ENCODE results near the gene OSBP2.

Gene OSBP2

DNA sequence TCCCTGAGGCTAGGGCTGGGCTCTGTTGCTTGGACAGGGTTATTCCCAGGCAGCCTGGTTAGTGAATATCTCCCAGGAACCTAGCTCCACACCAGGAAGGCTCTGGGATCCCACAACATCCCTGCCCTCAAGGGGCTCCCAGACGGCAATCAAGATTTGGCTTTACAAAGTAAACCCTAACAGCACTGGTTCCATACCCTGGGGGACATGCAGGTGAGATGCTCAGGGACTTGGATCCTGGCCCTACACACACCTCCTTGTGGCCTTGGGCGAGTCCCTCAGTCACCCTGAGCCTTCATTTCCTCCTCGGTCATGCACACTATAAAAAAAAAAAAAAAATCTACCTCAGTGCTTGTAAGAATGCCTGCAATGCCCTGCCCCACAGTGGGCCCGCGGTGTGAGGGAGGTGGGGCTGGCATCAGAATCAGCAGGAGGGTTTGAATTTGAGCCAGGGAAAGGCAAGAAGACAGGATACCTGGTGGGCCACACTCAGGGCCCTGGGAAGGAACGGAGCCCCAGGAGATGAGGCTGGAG lies 187.6 kb downstream of the OSBP2 start:
- no peak for DNase-seq (ENCODE audit: low read depth)

DNA sequence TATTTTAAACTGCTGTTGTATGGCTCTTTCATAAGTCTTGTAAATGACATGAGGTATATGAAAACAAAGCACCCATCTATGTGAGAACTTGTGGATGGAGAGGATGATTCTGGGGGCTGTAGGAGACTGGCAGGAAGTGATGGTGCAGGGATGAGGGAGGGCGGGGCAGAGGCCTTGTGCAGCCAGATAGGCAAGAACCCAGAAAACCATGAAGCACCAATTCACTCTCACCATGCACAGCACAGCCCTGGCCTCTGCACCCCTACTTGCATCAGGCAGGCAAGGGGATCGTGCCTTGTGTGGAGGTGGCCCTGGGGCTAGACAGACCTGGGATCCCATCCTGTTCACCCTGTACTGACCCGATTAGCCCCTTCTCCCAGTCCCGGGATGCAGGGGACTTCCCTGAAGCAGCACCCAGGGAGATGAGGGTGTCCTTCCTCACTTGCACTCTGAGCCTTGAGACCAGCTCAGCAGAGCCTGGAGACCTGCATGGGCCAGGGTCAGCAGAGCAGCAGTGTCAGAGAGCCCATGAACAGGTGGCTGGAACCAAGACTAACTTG lies 188.4 kb downstream of the OSBP2 start:
- DNase-seq (ENCODE audit: low read depth), result no peak

GRCh38 chr22:30883586-30884145 lies 189.0 kb downstream of the OSBP2 start:
- no peak for DNase-seq (ENCODE audit: low read depth)

DNA sequence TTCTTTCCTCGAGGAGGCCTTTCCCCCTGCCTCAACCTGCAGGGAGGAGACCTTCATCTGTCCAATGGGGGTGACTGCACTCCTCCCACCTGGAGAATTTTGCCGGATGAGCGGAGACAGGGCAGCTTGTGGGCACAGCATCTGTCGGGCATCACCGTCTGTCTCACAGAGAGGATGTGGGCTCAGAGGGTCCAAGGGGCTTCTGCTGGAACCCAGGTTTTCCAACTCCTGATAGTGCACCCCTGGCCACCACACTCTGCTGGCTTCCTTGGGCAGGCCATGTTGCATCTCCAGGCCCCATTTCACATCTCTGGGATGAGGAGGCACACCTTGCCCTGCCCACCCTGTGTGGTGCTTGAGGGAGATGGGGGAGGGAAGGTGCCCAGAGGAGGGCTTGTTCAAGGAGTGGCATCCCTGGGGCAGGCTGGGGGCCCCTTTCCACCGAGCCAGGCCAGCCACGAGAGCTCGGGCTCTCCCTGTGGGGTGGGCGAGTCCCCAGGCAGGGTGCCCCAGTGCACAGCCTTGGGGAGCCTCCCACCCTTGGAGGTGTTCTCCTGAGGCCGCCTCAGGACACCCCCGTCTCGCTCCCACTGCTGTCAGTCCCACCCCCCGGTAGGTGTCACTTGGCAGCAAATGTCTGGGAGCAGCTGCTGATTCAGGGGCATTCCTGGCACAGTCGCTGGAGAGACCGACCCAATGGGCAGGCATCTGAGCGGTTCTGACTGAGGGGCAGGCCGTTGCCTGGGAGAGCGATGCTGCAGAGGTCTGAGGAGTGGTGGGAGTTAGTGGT lies 189.7 kb downstream of the OSBP2 start:
- no peak for DNase-seq (ENCODE audit: low read depth)

DNA sequence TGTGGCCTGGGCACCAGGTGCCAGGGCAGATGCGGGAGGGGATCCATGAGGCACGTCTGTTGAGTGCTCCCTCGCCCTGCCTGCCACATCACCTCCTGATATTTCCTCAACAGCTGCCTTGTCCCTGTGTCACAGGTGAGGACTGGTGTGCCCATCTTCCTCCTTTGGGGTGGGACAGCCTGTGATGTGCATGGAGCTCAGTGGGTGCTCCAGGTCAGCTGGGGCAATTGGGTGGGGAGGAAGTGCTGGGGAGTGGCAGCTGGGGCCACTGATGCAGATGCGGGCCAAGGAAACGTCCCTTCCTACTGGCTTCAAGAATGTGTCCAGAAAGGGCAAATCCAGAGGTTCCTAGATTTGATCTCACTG lies 190.3 kb downstream of the OSBP2 start:
- DNase-seq (ENCODE audit: low read depth), result no peak

- no peak for DNase-seq (ENCODE audit: low read depth)
Measured at GRCh38 chr22:30885591-30885990, 190.9 kb downstream of the OSBP2 start.

DNA sequence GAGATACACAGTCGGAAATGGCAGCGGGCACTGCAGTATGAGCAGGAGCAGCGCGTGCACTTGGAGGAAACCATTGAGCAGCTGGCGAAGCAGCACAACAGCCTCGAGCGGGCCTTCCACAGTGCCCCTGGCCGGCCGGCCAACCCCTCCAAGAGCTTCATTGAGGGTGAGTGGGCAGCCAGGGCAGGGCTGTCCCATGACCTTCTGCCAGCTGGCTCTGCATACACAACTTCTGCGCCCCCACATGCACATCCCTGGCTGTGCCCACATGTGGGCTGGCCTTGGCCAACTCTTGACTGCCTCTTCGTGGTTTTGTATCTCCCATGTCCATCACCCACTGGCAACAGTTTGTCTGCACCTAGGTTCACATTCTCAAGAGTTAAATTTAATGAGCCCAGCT lies 192.8 kb downstream of the OSBP2 start:
- no peak for DNase-seq (ENCODE audit: low read depth)

GRCh38 chr22:30887861-30888260 lies 193.2 kb downstream of the OSBP2 start:
- DNase-seq (ENCODE audit: low read depth), result no peak

- DNase-seq (ENCODE audit: low read depth), result no peak
Measured at GRCh38 chr22:30889268-30889995, 194.8 kb downstream of the OSBP2 start.

- DNase-seq (ENCODE audit: low read depth), result no peak
Measured at GRCh38 chr22:30889996-30890480, 195.4 kb downstream of the OSBP2 start.

DNA sequence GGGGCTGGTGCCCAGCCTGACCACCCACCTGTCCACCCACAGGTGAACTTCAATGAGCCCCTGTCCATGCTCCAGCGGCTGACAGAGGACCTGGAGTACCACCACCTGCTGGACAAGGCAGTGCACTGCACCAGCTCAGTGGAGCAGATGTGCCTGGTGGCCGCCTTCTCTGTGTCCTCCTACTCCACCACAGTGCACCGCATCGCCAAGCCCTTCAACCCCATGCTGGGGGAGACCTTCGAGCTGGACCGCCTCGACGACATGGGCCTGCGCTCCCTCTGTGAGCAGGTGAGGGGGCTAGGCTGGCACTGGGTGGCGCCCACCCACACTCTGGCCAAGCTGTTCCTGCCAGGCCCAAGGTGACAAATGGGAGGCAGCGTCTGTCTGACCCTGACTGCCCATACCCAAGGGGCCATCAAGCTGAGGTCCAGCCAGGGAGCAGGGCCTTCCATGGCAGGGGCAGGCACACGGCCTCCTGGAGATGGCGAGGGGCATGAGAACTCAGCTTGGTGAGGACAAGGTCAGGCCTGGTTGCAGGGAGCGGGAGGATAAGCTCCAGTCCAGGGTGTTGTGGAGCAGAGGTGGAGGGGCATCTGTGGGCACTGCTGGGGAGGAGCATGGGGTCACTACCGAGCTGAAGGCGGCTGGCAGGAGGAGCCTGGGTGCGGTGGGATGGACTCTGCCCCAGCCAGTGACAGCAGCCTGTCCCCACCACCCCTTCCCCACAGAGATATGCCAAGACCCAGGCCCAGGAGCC lies 196.2 kb downstream of the OSBP2 start:
- DNase-seq (ENCODE audit: low read depth), result peak; percentile 12

- no peak for DNase-seq (ENCODE audit: low read depth)
Measured at GRCh38 chr22:30891443-30891755, 196.7 kb downstream of the OSBP2 start.

- DNase-seq (ENCODE audit: low read depth), result no peak
Measured at GRCh38 chr22:30891781-30892180, 197.1 kb downstream of the OSBP2 start.

DNA sequence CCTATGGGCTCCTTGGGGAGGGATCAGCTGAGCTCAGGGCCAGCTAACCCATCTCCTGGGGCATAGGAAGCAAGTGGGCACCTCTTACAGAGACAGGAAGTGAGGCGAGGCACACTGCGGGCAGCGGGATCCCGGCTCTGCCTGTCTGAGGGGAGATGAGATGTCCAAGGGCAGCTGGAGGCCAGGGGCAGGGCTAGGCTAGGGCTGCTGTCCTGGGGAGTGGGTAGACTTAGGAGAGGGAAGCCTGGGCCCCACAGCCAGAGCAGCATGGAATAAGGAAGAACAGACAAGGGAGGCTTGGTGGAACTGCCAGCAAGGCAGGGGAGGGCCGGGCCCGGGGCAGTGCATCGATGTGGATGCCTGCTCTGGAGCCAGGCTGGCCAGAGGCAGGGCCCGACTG lies 197.6 kb downstream of the OSBP2 start:
- no peak for DNase-seq (ENCODE audit: low read depth)

DNA sequence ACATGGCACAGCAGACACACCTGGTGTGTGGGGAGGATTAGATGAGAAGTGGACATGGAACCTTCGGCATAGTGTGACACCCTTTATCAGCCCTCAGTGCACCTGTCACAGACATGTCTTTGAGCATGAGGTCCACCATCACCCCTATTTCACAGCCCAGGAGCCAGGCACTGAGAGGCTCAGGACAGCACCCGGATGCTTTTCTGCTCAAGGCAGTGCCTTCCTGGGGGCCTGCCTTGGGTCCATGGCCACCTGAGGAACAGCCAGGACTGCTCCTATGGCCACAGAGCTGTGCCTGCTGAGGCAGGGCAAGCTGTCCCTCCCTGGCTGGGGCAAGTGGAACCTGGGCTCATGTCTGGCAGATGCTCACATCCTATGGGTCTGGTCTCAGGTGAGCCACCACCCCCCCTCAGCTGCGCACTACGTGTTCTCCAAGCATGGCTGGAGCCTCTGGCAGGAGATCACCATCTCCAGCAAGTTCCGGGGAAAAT lies 198.1 kb downstream of the OSBP2 start:
- DNase-seq (ENCODE audit: low read depth), result no peak

- no peak for DNase-seq (ENCODE audit: low read depth)
Measured at GRCh38 chr22:30893434-30894370, 199.0 kb downstream of the OSBP2 start.

DNA sequence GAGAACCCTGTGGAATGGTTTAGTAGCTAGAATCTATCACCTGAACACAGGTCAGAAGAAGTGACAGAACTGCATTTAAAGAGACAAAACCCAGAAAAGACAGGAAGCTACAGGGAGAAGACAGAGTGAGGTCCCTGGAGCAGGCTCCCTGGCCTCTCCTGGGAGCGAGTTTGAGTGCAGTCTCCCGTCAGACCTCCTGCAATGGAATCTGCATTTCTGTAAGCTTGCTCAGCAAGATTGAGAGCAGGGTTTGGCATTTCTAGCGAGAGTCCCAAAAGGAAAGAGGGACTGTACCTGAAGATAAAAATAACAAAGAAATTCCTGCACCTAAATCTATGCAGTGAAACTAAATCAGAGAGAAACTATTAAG lies 199.7 kb downstream of the OSBP2 start:
- DNase-seq (ENCODE audit: low read depth), result no peak

- no peak for DNase-seq (ENCODE audit: low read depth)
Measured at GRCh38 chr22:30902496-30903357, 208.1 kb downstream of the OSBP2 start.

GRCh38 chr22:30903876-30904460 lies 209.3 kb downstream of the OSBP2 start:
- no peak for DNase-seq (ENCODE audit: low read depth)
